ENCODE measurements around the gene BNC2. TPM values are rescaled to one million over a fixed set of nuclear protein-coding genes. Genes with fewer than 3 reads are reported as not detected.

Gene BNC2
- total RNA-seq, 1 experiment from 2014 or later: 43.6 TPM

DNA sequence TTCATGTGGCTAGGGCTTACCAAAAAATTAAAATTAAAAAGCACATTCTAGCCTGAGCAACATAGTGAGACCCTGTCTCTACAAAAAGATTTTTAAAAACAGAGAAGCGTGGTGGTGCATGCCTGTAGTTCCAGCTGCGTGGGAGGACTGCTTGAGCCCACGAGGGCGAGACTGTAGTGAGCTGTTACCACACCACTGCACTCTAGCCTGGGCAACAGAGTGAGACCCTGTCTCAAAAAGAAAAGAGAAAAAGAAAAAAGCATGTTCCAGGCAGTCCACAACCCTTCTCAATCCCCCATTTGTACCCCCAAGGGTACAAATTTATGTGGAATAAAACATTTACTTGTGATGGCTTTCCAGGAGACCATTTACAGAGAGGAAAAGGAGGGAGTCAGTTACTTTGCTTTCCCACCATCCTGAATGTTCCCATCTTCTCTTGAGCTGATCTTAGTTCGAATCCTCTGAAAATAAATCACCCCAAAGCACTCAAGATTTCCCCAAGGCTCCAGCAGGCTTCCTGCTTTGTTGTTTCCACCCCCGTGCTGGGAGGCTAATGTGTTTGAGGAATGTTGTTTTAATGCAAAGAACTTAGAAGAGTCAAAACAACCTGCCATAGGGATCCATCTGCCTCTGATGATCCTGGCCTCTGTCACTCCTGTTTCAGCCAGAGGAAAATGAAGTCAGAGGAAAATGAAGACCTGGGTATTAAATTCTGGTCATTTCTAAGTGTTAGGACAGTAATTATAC is 384.7 kb downstream of the BNC2 start:
- DNase-seq: peak; percentile 76
- Mint-ChIP-seq H3K9me3 (peaks cover 0 to 2% of the 10 kb centered on the region in 2 experiments; a peak in 1 of 5 replicates), H3K4me1 (peaks cover 55 to 64% of the 10 kb centered on the region in 2 experiments), H3K27me3 (ENCODE audit: low read depth) (peaks cover 9% of the 10 kb centered on the region), H3K36me3 (ENCODE audit: insufficient read depth in 1 of 3, low read depth in 3 of 3) (peaks cover 5 to 8% (median 8%) of the 10 kb centered on the region in 3 experiments; a peak in 6 of 7 replicates), H3K4me3 (peak overlapping the region in 1 of 2 experiments; percentile 59; a peak in 2 of 5 replicates), H3K27ac (peak overlapping the region; percentile 45 to 96 (median 96); a peak in 6 of 7 replicates)
- Histone ChIP-seq H3K18ac (ENCODE audit: insufficient read length, low read depth, low read length) (no peak overlapping the region), H4K5ac (ENCODE audit: insufficient read length, low read depth, low read length) (no peak overlapping the region), H3K4ac (ENCODE audit: low read depth, low read length) (no peak overlapping the region), H3K23ac (ENCODE audit: insufficient read length, low read depth, low read length) (no peak overlapping the region), H3K4me2 (ENCODE audit: insufficient read depth, insufficient read length, low read length) (no peak overlapping the region), H3K4me1 (ENCODE audit: insufficient read depth, low read length) (peaks cover 7% of the 10 kb centered on the region; the same call in 1 of the 2 replicates), H2BK15ac (ENCODE audit: low read depth, low read length) (0 out of 2 replicates have a peak overlapping the region, but pooled peaks have one; percentile 99), H3K27ac (ENCODE audit: insufficient read length, low read depth, low read length) (no peak overlapping the region), H3K9me3 (ENCODE audit: control insufficient read depth, low read depth, low read length) (no peaks in the 10 kb centered on the region), H3K56ac (ENCODE audit: insufficient read length, low read depth, low read length) (no peak overlapping the region), H4K91ac (ENCODE audit: insufficient read length, low read depth, low read length) (no peak overlapping the region), H3K27me3 (ENCODE audit: insufficient read depth, low read length) (no peaks in the 10 kb centered on the region; the same call in 1 of the 2 replicates), H2BK5ac (ENCODE audit: insufficient read length, low read length) (no peak overlapping the region), H3T11ph (ENCODE audit: low read length) (no peak overlapping the region), H3K23me2 (ENCODE audit: insufficient read length, low read depth, low read length, poor library complexity, severe bottlenecking) (no peaks in the 10 kb centered on the region), H2BK12ac (ENCODE audit: insufficient read length, low read depth, low read length) (no peak overlapping the region), H4K8ac (replicated peaks; ENCODE audit: insufficient read length, low read depth, low read length) (no peak overlapping the region), H2BK20ac (ENCODE audit: low read depth, low read length, poor library complexity, severe bottlenecking) (no peak overlapping the region), H2AFZ (ENCODE audit: low read length) (no peak overlapping the region), H4K20me1 (ENCODE audit: control insufficient read depth, insufficient read depth, insufficient read length) (no peaks in the 10 kb centered on the region), H3K9ac (ENCODE audit: extremely low read depth, insufficient read length, low read length) (no peak overlapping the region), H3K14ac (ENCODE audit: insufficient read depth, low read length) (no peak overlapping the region), H2AK5ac (ENCODE audit: insufficient read length, low read length) (no peak overlapping the region), H3K79me2 (ENCODE audit: insufficient read depth, low read length) (no peaks in the 10 kb centered on the region), H3K79me1 (ENCODE audit: insufficient read depth, low read depth, low read length, poor library complexity, severe bottlenecking) (no peaks in the 10 kb centered on the region), H2BK120ac (ENCODE audit: low read depth, low read length, poor library complexity, severe bottlenecking) (no peak overlapping the region)
- TF ChIP-seq, protein P1, sequence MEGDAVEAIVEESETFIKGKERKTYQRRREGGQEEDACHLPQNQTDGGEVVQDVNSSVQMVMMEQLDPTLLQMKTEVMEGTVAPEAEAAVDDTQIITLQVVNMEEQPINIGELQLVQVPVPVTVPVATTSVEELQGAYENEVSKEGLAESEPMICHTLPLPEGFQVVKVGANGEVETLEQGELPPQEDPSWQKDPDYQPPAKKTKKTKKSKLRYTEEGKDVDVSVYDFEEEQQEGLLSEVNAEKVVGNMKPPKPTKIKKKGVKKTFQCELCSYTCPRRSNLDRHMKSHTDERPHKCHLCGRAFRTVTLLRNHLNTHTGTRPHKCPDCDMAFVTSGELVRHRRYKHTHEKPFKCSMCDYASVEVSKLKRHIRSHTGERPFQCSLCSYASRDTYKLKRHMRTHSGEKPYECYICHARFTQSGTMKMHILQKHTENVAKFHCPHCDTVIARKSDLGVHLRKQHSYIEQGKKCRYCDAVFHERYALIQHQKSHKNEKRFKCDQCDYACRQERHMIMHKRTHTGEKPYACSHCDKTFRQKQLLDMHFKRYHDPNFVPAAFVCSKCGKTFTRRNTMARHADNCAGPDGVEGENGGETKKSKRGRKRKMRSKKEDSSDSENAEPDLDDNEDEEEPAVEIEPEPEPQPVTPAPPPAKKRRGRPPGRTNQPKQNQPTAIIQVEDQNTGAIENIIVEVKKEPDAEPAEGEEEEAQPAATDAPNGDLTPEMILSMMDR (conservative IDR thresholded peaks at IDR 0.05): no peak
- no CpG with 5 or more reads among the region's 6 CpGs for WGBS (ENCODE audit: extremely low coverage, insufficient read length, low lambda C conversion rate)

Measured in H9 (cell line).